IMR-90 (cell line): ENCODE results near the gene HTATSF1.

Experiments
- BHLHE40 ChIP-seq: fragments of 150-350 bp; IDR thresholded peaks from 2 replicates; pipeline ENCODE4 v1.6.1; 2016; ENCODE audit warnings: mild to moderate bottlenecking, low read depth, low read length
- CEBPB ChIP-seq: IDR thresholded peaks from 2 replicates; pipeline ENCODE4 v1.6.1; 2012; ENCODE audit warnings: low read depth, low read length, improper control_type of control experiment
- MAFK ChIP-seq: IDR thresholded peaks from 2 replicates; pipeline ENCODE4 v1.6.1; 2012; ENCODE audit warnings: low read depth, low read length, improper control_type of control experiment
- POLR2A ChIP-seq: IDR thresholded peaks from 2 replicates; pipeline ENCODE4 v1.6.1; 2012; ENCODE audit warnings: mild to moderate bottlenecking, low read depth, low read length
- TF ChIP-seq, protein P1 (sequence below): conservative IDR thresholded peaks from 2 replicates; pipeline ENCODE4 v1.5.1; 2012; ENCODE audit warnings: mild to moderate bottlenecking, low read depth, low read length, improper control_type of control experiment

DNA sequence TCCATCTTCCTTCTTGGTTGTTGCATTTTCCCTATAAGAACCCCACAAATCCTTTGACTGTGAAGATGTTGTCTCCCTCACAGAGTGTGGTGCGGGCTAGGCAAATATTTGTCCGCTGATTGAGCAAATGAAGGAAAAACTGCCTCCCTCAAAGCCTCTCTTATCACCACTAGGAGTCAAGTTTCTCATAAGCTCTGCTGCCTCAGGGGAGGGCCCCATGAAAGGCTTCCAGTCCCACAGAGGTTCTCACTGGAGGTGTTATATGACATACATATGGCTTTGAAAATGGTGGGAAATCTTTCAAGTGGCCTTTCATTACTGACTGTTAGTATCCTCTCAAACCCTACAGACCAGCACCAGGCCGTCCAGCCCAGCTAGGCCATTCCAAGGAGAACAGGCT, 43.9 kb downstream of the HTATSF1 start:
- TF ChIP-seq, protein P1, sequence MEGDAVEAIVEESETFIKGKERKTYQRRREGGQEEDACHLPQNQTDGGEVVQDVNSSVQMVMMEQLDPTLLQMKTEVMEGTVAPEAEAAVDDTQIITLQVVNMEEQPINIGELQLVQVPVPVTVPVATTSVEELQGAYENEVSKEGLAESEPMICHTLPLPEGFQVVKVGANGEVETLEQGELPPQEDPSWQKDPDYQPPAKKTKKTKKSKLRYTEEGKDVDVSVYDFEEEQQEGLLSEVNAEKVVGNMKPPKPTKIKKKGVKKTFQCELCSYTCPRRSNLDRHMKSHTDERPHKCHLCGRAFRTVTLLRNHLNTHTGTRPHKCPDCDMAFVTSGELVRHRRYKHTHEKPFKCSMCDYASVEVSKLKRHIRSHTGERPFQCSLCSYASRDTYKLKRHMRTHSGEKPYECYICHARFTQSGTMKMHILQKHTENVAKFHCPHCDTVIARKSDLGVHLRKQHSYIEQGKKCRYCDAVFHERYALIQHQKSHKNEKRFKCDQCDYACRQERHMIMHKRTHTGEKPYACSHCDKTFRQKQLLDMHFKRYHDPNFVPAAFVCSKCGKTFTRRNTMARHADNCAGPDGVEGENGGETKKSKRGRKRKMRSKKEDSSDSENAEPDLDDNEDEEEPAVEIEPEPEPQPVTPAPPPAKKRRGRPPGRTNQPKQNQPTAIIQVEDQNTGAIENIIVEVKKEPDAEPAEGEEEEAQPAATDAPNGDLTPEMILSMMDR: no peak
- TF ChIP-seq POLR2A: no peak
- no peak for TF ChIP-seq BHLHE40
- TF ChIP-seq CEBPB: no peak
- no peak for TF ChIP-seq MAFK
